Trophoblast cell (in vitro differentiated cells and primary cell): ENCODE data around the gene SBK2.

Experiments
- DNase-seq, 2 donors: peaks; one replicate each; pipeline ENCODE4 v3.0.0-alpha.2; 2016
- H2AFZ ChIP-seq: 2 replicates; pipeline ENCODE4 v1.6.1; 2013; ENCODE audit warnings: low read length, moderate library complexity, mild to moderate bottlenecking; ENCODE audit not compliant: insufficient read depth, poor library complexity
- H2AK5ac ChIP-seq: 2 replicates; pipeline ENCODE4 v1.6.1; 2013; ENCODE audit warnings: mild to moderate bottlenecking, low read length
- H2BK120ac ChIP-seq: 2 replicates; pipeline ENCODE4 v1.6.1; 2013; ENCODE audit warnings: low read length, mild to moderate bottlenecking, moderate library complexity; ENCODE audit not compliant: insufficient read depth, poor library complexity
- H2BK12ac ChIP-seq: 2 replicates; pipeline ENCODE4 v1.6.1; 2013; ENCODE audit warnings: mild to moderate bottlenecking, low read length, moderate library complexity
- H2BK5ac ChIP-seq: 2 replicates; pipeline ENCODE4 v1.6.1; 2013; ENCODE audit warnings: low read length, low read depth, moderate library complexity, mild to moderate bottlenecking; ENCODE audit not compliant: poor library complexity
- H3K14ac ChIP-seq: 2 replicates; pipeline ENCODE4 v1.6.1; 2013; ENCODE audit warnings: mild to moderate bottlenecking, low read length
- H3K18ac ChIP-seq: 2 replicates; pipeline ENCODE4 v1.6.1; 2013; ENCODE audit warnings: mild to moderate bottlenecking, low read length
- H3K23ac ChIP-seq: 2 replicates; pipeline ENCODE4 v1.6.1; 2013; ENCODE audit warnings: low read length
- H3K27ac ChIP-seq: 2 replicates; pipeline ENCODE4 v1.5.1; 2013; ENCODE audit warnings: low read depth, mild to moderate bottlenecking, inconsistent platforms, low read length, moderate library complexity
- H3K27me3 ChIP-seq: 2 replicates; pipeline ENCODE4 v1.6.1; 2013; ENCODE audit warnings: inconsistent platforms, mild to moderate bottlenecking, low read length, moderate library complexity; ENCODE audit not compliant: insufficient read depth
- H3K36me3 ChIP-seq, 2 experiments: 1 replicate in 1 of 2; 2 replicates in 1 of 2; pipeline ENCODE4 v1.6.1; 2013; ENCODE audit warnings: low read length in 2 of 2, mild to moderate bottlenecking in 2 of 2, moderate library complexity in 1 of 2; ENCODE audit not compliant: insufficient read depth in 2 of 2, control insufficient read depth in 1 of 2
- H3K4ac ChIP-seq: 2 replicates; pipeline ENCODE4 v1.6.1; 2013; ENCODE audit warnings: low read depth, mild to moderate bottlenecking, low read length, moderate library complexity
- H3K4me1 ChIP-seq, 2 experiments: 1 replicate in 1 of 2; 2 replicates in 1 of 2; pipeline ENCODE4 v1.6.1; 2013; ENCODE audit warnings: low read length in 2 of 2, mild to moderate bottlenecking in 2 of 2, moderate library complexity in 1 of 2; ENCODE audit not compliant: insufficient read depth in 2 of 2, control insufficient read depth in 1 of 2
- H3K4me2 ChIP-seq: 2 replicates; pipeline ENCODE4 v1.6.1; 2013; ENCODE audit warnings: inconsistent platforms, mild to moderate bottlenecking, low read length, moderate library complexity
- H3K4me3 ChIP-seq: 2 replicates; pipeline ENCODE4 v1.5.1; 2013; ENCODE audit warnings: mild to moderate bottlenecking, low read depth, low read length, inconsistent platforms
- H3K79me1 ChIP-seq: one replicate; pipeline ENCODE4 v1.6.1; 2013; ENCODE audit warnings: low read length
- H3K79me2 ChIP-seq: 2 replicates; pipeline ENCODE4 v1.6.1; 2013; ENCODE audit warnings: low read length, mild to moderate bottlenecking; ENCODE audit not compliant: control insufficient read depth, insufficient read depth, poor library complexity
- H3K9ac ChIP-seq: 2 replicates; pipeline ENCODE4 v1.6.1; 2013; ENCODE audit warnings: mild to moderate bottlenecking, low read length
- H3K9me3 ChIP-seq: 2 replicates; pipeline ENCODE4 v1.6.1; 2013; ENCODE audit warnings: low read depth, mild to moderate bottlenecking, control low read depth, inconsistent platforms, low read length; ENCODE audit not compliant: insufficient read depth
- H4K12ac ChIP-seq: 2 replicates; pipeline ENCODE4 v1.6.1; 2013; ENCODE audit warnings: low read depth, mild to moderate bottlenecking, low read length, moderate library complexity
- H4K8ac ChIP-seq: 2 replicates; pipeline ENCODE4 v1.6.1; 2013; ENCODE audit warnings: low read depth, mild to moderate bottlenecking, low read length, moderate library complexity
- H4K91ac ChIP-seq: one replicate; pipeline ENCODE4 v1.6.1; 2013; ENCODE audit warnings: low read depth, mild to moderate bottlenecking, low read length, moderate library complexity
- WGBS: extraction: QIAGEN DNeasy Blood & Tissue Kit; methylation state at CpG from one replicate; pipeline ENCODE4 v1.1.7; 2013; ENCODE audit warnings: missing lambda C conversion rate; ENCODE audit not compliant: insufficient read length, insufficient coverage; ENCODE audit errors: extremely low coverage; 5-methylcytosine and 5-hydroxymethylcytosine counted together

The SBK2 gene

GRCh38 chr19:55537741-55538111 is 793 bp upstream of the SBK2 start:
- no peak for DNase-seq
- Histone ChIP-seq H3K14ac (no peak overlapping the region), H3K18ac (no peak overlapping the region), H3K4ac (no peak overlapping the region), H3K9ac (no peak overlapping the region), H4K8ac (no peak overlapping the region), H2BK12ac (no peak overlapping the region), H2AK5ac (no peak overlapping the region), H3K4me2 (no peak overlapping the region), H3K9me3 (peaks cover 2% of the 10 kb centered on the region), H2BK5ac (no peak overlapping the region), H3K4me1 (peaks cover 4 to 5% of the 10 kb centered on the region in 2 experiments), H3K79me1 (peaks cover 2% of the 10 kb centered on the region), H2AFZ (no peak overlapping the region), H2BK120ac (no peak overlapping the region), H3K36me3 (no peaks in the 10 kb centered on the region), H3K79me2 (no peaks in the 10 kb centered on the region), H3K27me3 (no peaks in the 10 kb centered on the region), H3K4me3 (no peak overlapping the region), H3K23ac (no peak overlapping the region), H3K27ac (no peak overlapping the region), H4K91ac (no peak overlapping the region), H4K12ac (no peak overlapping the region)
- WGBS, result no CpG with 5 or more reads among the region's 5 CpGs

GRCh38 chr19:55536366-55536765 is 567 bp downstream of the SBK2 start:
- no peak overlapping the region for H2BK5ac ChIP-seq
- DNase-seq, result peak in 1 of 2 donors; percentile 37

GRCh38 chr19:55535965-55536350 is 975 bp downstream of the SBK2 start:
- Histone ChIP-seq H3K4me1 (peaks cover 4 to 5% of the 10 kb centered on the region in 2 experiments), H3K18ac (peak overlapping the region; percentile 58), H3K27ac (no peak overlapping the region)

More at GRCh38 chr19:55536366-55536765, 567 bp downstream of the SBK2 start:
- Histone ChIP-seq H2BK12ac (no peak overlapping the region), H3K79me1 (peaks cover 2% of the 10 kb centered on the region), H3K4me2 (no peak overlapping the region), H3K14ac (no peak overlapping the region), H3K9ac (no peak overlapping the region), H3K27me3 (no peaks in the 10 kb centered on the region), H3K23ac (no peak overlapping the region), H3K4me1 (peaks cover 4 to 5% of the 10 kb centered on the region in 2 experiments), H3K9me3 (no peaks in the 10 kb centered on the region), H2AK5ac (no peak overlapping the region), H3K18ac (no peak overlapping the region), H2AFZ (no peak overlapping the region), H3K36me3 (no peaks in the 10 kb centered on the region), H3K4ac (no peak overlapping the region), H2BK120ac (no peak overlapping the region), H4K12ac (no peak overlapping the region), H4K8ac (no peak overlapping the region), H3K79me2 (no peaks in the 10 kb centered on the region), H3K4me3 (no peak overlapping the region), H3K27ac (no peak overlapping the region), H4K91ac (no peak overlapping the region)
- no CpG with 5 or more reads among the region's 11 CpGs for WGBS

GRCh38 chr19:55535173-55535964 is 1.6 kb downstream of the SBK2 start:
- H3K9ac ChIP-seq, result no peak overlapping the region
- no peaks in the 10 kb centered on the region for H3K36me3 ChIP-seq
- peaks cover 2% of the 10 kb centered on the region for H3K79me1 ChIP-seq
- DNase-seq, result peak in 1 of 2 donors; percentile 6
- no peak overlapping the region for H3K27ac ChIP-seq
- H4K91ac ChIP-seq, result no peak overlapping the region
- no peak overlapping the region for H2BK120ac ChIP-seq
- no peak overlapping the region for H2AFZ ChIP-seq
- H3K4me3 ChIP-seq, result no peak overlapping the region
- H3K18ac ChIP-seq, result no peak overlapping the region
- H3K4me1 ChIP-seq, result peaks cover 4 to 5% of the 10 kb centered on the region in 2 experiments
- no peak overlapping the region for H3K4me2 ChIP-seq
- H2BK12ac ChIP-seq, result no peak overlapping the region
- no peak overlapping the region for H2AK5ac ChIP-seq
- no peak overlapping the region for H4K12ac ChIP-seq
- no CpG with 5 or more reads among the region's 12 CpGs for WGBS
- H3K79me2 ChIP-seq, result no peaks in the 10 kb centered on the region
- no peak overlapping the region for H3K14ac ChIP-seq
- no peaks in the 10 kb centered on the region for H3K9me3 ChIP-seq
- H2BK5ac ChIP-seq, result no peak overlapping the region
- no peak overlapping the region for H4K8ac ChIP-seq
- no peaks in the 10 kb centered on the region for H3K27me3 ChIP-seq
- H3K4ac ChIP-seq, result no peak overlapping the region
- H3K23ac ChIP-seq, result no peak overlapping the region

More at GRCh38 chr19:55535965-55536350, 975 bp downstream of the SBK2 start:
- H3K4ac ChIP-seq, result no peak overlapping the region
- no peak overlapping the region for H4K8ac ChIP-seq
- H2AK5ac ChIP-seq, result no peak overlapping the region
- no peak overlapping the region for H4K12ac ChIP-seq
- WGBS, result no CpG with 5 or more reads among the region's 22 CpGs
- H3K9ac ChIP-seq, result no peak overlapping the region
- no peak overlapping the region for H3K4me3 ChIP-seq
- peaks cover 2% of the 10 kb centered on the region for H3K79me1 ChIP-seq
- no peak overlapping the region for H3K14ac ChIP-seq
- no peaks in the 10 kb centered on the region for H3K9me3 ChIP-seq
- H3K79me2 ChIP-seq, result no peaks in the 10 kb centered on the region
- no peak overlapping the region for H2BK5ac ChIP-seq
- no peak overlapping the region for H2AFZ ChIP-seq
- H3K27me3 ChIP-seq, result no peaks in the 10 kb centered on the region
- no peak overlapping the region for H3K4me2 ChIP-seq
- no peak overlapping the region for H4K91ac ChIP-seq
- no peak overlapping the region for H3K23ac ChIP-seq
- no peak for DNase-seq
- H3K36me3 ChIP-seq, result no peaks in the 10 kb centered on the region
- no peak overlapping the region for H2BK120ac ChIP-seq
- no peak overlapping the region for H2BK12ac ChIP-seq
